K562 (cell line): ENCODE data around the gene PCCA. TPM values are rescaled to one million over a fixed set of nuclear protein-coding genes. Genes with fewer than 3 reads are reported as not detected.
A peak's percentile ranks its signal among the peaks of the same experiment; 100 is the strongest.

ENCODE experiments used
- BCL6 ChIP-seq: fragments of 250-450 bp; sonication (Bioruptor Pico); IDR thresholded peaks from 2 replicates; pipeline ENCODE4 v1.4.0; 2020
- CTCF ChIP-seq, 3 experiments: IDR thresholded peaks in 2 of 3; conservative IDR thresholded peaks in 1 of 3; 2 replicates each; pipeline ENCODE4 v1.5.1; 2011 to 2012; ENCODE audit warnings: low read length in 3 of 3, mild to moderate bottlenecking in 3 of 3, control low read depth in 2 of 3, improper control_type of control experiment in 1 of 3, inconsistent platforms in 1 of 3, low read depth in 1 of 3, mixed read lengths in 1 of 3, moderate library complexity in 1 of 3; ENCODE audit not compliant: insufficient read depth in 2 of 3
- CTCFL ChIP-seq: IDR thresholded peaks from 2 replicates; pipeline ENCODE4 v1.6.1; 2011; ENCODE audit warnings: borderline replicate concordance, low read depth, mild to moderate bottlenecking, moderate library complexity, low read length; ENCODE audit not compliant: insufficient read depth, poor library complexity, severe bottlenecking
- IRF9 ChIP-seq: fragments of 450-650 bp; IDR thresholded peaks from 2 replicates; pipeline ENCODE4 v1.6.1; 2016; ENCODE audit warnings: missing biosample characterization, missing genetic modification characterization
- MLX ChIP-seq, 2 experiments: fragments of 450-650 bp in 1 of 2; sonication (generic) in 1 of 2; formaldehyde crosslinking; conservative IDR thresholded peaks; 2 replicates each; pipeline versions ENCODE4 v1.4.0 to v1.8.1; 2020 to 2022; ENCODE audit warnings: mild to moderate bottlenecking in 1 of 2, missing genetic modification reagents in 1 of 2
- OTX1 ChIP-seq: fragments of 450-650 bp; formaldehyde crosslinking; IDR thresholded peaks from 2 replicates; pipeline ENCODE4 v1.4.0; 2022; ENCODE audit warnings: mild to moderate bottlenecking
- REST ChIP-seq, 2 experiments: fragments of 450-650 bp; formaldehyde crosslinking in 1 of 2; IDR thresholded peaks; 2 replicates each; pipeline versions ENCODE4 v1.4.0 to v1.6.1; 2014 to 2020; ENCODE audit warnings: mild to moderate bottlenecking in 2 of 2, borderline replicate concordance in 1 of 2, low read depth in 1 of 2
- SNRNP70 ChIP-seq: fragments of 200-400 bp; formaldehyde crosslinking; optimal IDR thresholded peaks from 2 replicates; pipeline ENCODE3; 2017; ENCODE audit warnings: low read depth, low read length
- TEAD2 ChIP-seq: fragments of 450-650 bp; IDR thresholded peaks from 2 replicates; pipeline ENCODE4 v1.6.1; 2016; ENCODE audit warnings: missing genetic modification characterization, control low read depth, missing compliant biosample characterization
- YY1 ChIP-seq, 3 experiments: IDR thresholded peaks; 2 replicates each; pipeline ENCODE4 v1.6.1; 2011; ENCODE audit warnings: low read length in 2 of 3, mild to moderate bottlenecking in 2 of 3, moderate library complexity in 2 of 3, borderline replicate concordance in 1 of 3, control low read depth in 1 of 3, low read depth in 1 of 3; ENCODE audit not compliant: insufficient read depth in 3 of 3, insufficient replicate concordance in 2 of 3, control insufficient read depth in 1 of 3, insufficient read length in 1 of 3; ENCODE audit errors: extremely low read depth in 1 of 3
- ZKSCAN3 ChIP-seq: fragments of 250-450 bp; sonication (Bioruptor Pico); IDR thresholded peaks from 2 replicates; pipeline ENCODE4 v1.4.0; 2020
- polyA plus RNA-seq, 8 experiments: library from polyadenylated mRNA; depleted of rRNA in 4 of 8; stranded (reverse) in 5 of 8; unstranded in 3 of 8; fragments of >200 nt; fragmentation: Nextera tagmentation in 2 of 8; fragmentation: Illumina TruSeq in 1 of 8; extraction: Ambion mirVana in 2 of 8; extraction: Trizol in 1 of 8; gene quantifications; 2 replicates each; pipeline versions ENCODE4 v1.2.1 to v1.2.3, GENCODE V29; 2011 to 2014; ENCODE audit warnings: inconsistent platforms in 1 of 8, missing spikeins in 1 of 8
- total RNA-seq, 7 experiments: library from RNA; depleted of rRNA in 6 of 7; stranded (reverse); fragments of >200 nt in 6 of 7; fragmentation: Illumina TruSeq in 2 of 7; extraction: Trizol in 2 of 7; gene quantifications; 2 replicates each; pipeline versions ENCODE4 v1.2.1 to v1.2.3, GENCODE V29; 2011 to 2021; ENCODE audit warnings: low replicate concordance in 1 of 7

The PCCA gene
- total and polyA plus RNA-seq, 9 of the 15 experiments (the other 6 are each of a cell fraction or from before 2014, with no cell fraction given), result 5.2 to 14.1 (median 9.7) TPM

- no peak for TF ChIP-seq REST (IDR thresholded peaks at IDR 0.05; ENCODE audit: borderline replicate concordance)
- no peak for TF ChIP-seq REST (CRISPR knock-in tag; IDR thresholded peaks at IDR 0.05; ENCODE audit: low read depth)
- no peak for TF ChIP-seq OTX1 (CRISPR knock-in tag)
- TF ChIP-seq TEAD2 (tag), result no peak
- TF ChIP-seq YY1 (IDR thresholded peaks at IDR 0.05; ENCODE audit: borderline replicate concordance in 1 of 3, control insufficient read depth in 1 of 3, extremely low read depth in 1 of 3, insufficient read depth in 3 of 3, insufficient read length in 1 of 3, insufficient replicate concordance in 2 of 3, low read depth in 1 of 3, low read length in 2 of 3), result no peak
- TF ChIP-seq IRF9 (tag), result no peak
- no peak for TF ChIP-seq MLX (CRISPR knock-in tag; conservative IDR thresholded peaks at IDR 0.05)
- peak; percentile 20 to 51 (median 21); a peak in 3 of 6 replicates for TF ChIP-seq CTCF (IDR thresholded peaks at IDR 0.05 in 2 of 3, conservative IDR thresholded peaks at IDR 0.05 in 1 of 3; ENCODE audit: insufficient read depth in 2 of 3, low read depth in 1 of 3, low read length in 3 of 3)
- TF ChIP-seq SNRNP70, result no peak
- no peak for TF ChIP-seq BCL6 (CRISPR knock-in tag)
- TF ChIP-seq CTCFL, result no peak
- no peak for TF ChIP-seq ZKSCAN3 (CRISPR knock-in tag)
These were observed 453.9 kb downstream of the PCCA start (continued) for GRCh38 chr13:100542826-100543156.
